MCF 10A (cell line): Measurements from ENCODE around the gene ATXN7L1. TPM values are rescaled to one million over a fixed set of nuclear protein-coding genes. Genes with fewer than 3 reads are reported as not detected.

Source experiments
- BruUV-seq: library from RNA; stranded (reverse); fragments of 400-500 nt; replicated peaks from 2 replicates; lab custom pipeline; 2021; lab: Mats Ljungman, UMichigan
- CTCF ChIA-PET: fragments of 300-600 bp; sonication (Branson Sonifier 250); formaldehyde crosslinking; extraction: SDS; loops from one replicate; lab custom pipeline; 2021; ENCODE audit warnings: antibody characterized with exemption, inconsistent platforms; lab: Yijun Ruan, JAX
- POLR2A ChIA-PET: fragments of 300-600, 350-650 bp; sonication (Branson Sonifier 250); formaldehyde crosslinking; extraction: SDS; loops from one replicate; lab custom pipeline; 2020; ENCODE audit warnings: antibody characterized with exemption, inconsistent platforms; lab: Yijun Ruan, JAX
- DNase-seq: peaks from one replicate; pipeline ENCODE4 v3.0.0-alpha.2; 2018; ENCODE audit not compliant: unreplicated experiment
- H3K27ac Mint-ChIP-seq: one replicate; pipeline ENCODE4 v1.8.0; 2022; ENCODE audit warnings: mild to moderate bottlenecking, low read depth, mixed read lengths; ENCODE audit not compliant: unreplicated experiment
- H3K27me3 Mint-ChIP-seq: one replicate; pipeline ENCODE4 v1.8.0; 2022; ENCODE audit warnings: mixed read lengths; ENCODE audit not compliant: insufficient read depth, unreplicated experiment
- H3K36me3 Mint-ChIP-seq: one replicate; pipeline ENCODE4 v1.8.0; 2022; ENCODE audit warnings: mild to moderate bottlenecking, moderate library complexity, mixed read lengths; ENCODE audit not compliant: insufficient read depth, unreplicated experiment
- H3K4me1 Mint-ChIP-seq: one replicate; pipeline ENCODE4 v1.8.0; 2022; ENCODE audit warnings: mixed read lengths; ENCODE audit not compliant: insufficient read depth, unreplicated experiment
- H3K4me3 Mint-ChIP-seq: one replicate; pipeline ENCODE4 v1.8.0; 2022; ENCODE audit warnings: mild to moderate bottlenecking, moderate library complexity, mixed read lengths; ENCODE audit not compliant: unreplicated experiment
- H3K9me3 Mint-ChIP-seq: one replicate; pipeline ENCODE4 v1.8.0; 2022; ENCODE audit warnings: mixed read lengths; ENCODE audit not compliant: unreplicated experiment
- intact Hi-C: fragments of 100-400 bp; cut with micrococcal nuclease; formaldehyde crosslinking; loops from 2 replicates; pipeline ENCODE4 v1.14.1; 2022
- total RNA-seq: library from RNA; stranded (reverse); gene quantifications from 2 replicates; pipeline ENCODE4 v1.2.3, GENCODE V29; 2022
- TF ChIP-seq, protein P1 (sequence below): fragments of 200-600 bp; IDR thresholded peaks from one replicate; pipeline ENCODE4 v1.8.0; 2022; ENCODE audit warnings: antibody characterized with exemption, mild to moderate bottlenecking; ENCODE audit not compliant: unreplicated experiment

The ATXN7L1 gene
- total RNA-seq, 1 experiment from 2014 or later, result 10.0 TPM

DNA sequence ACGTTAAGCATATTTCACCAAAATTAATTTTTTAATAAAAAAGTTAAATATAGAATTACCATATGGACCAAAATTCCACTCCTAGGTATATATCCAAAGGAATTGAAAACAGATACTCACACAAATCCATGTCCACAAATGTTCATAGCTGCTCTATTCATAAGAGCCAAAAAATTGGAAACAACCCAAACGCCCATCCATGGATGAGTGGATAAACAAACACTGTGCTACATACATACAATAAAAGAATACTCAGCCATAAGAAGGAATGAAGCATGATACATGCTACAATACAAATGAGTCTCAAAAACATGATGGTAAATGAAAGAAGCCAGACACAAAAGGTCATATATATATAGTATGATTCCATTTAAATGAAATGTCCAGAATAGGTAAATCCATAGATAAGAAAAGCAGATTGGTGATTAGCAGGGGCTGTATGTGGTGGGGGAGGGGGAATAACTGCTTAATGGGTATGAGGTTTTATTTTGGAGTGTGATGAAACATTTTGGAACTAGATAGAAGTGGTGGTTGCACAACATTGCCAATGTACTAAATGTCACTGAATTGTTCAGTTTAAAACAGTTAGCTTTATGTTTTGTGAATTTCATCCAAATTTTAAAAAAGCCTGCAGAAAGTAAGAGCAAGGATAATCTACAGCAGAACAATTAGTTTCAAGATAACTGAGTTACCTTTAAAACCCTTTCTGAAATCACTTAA is 193.9 kb downstream of the ATXN7L1 start:
- ChIA-PET POLR2A (no interaction called here), CTCF (no interaction called here)
- no peak for DNase-seq
- Mint-ChIP-seq H3K36me3 (no peaks in the 10 kb centered on the region), H3K27me3 (no peaks in the 10 kb centered on the region), H3K27ac (no peak overlapping the region), H3K9me3 (no peaks in the 10 kb centered on the region), H3K4me3 (no peak overlapping the region), H3K4me1 (peaks cover 9% of the 10 kb centered on the region)
- intact Hi-C loops, result no loop called here
- BruUV-seq, result no TSS peak
- TF ChIP-seq, protein P1, sequence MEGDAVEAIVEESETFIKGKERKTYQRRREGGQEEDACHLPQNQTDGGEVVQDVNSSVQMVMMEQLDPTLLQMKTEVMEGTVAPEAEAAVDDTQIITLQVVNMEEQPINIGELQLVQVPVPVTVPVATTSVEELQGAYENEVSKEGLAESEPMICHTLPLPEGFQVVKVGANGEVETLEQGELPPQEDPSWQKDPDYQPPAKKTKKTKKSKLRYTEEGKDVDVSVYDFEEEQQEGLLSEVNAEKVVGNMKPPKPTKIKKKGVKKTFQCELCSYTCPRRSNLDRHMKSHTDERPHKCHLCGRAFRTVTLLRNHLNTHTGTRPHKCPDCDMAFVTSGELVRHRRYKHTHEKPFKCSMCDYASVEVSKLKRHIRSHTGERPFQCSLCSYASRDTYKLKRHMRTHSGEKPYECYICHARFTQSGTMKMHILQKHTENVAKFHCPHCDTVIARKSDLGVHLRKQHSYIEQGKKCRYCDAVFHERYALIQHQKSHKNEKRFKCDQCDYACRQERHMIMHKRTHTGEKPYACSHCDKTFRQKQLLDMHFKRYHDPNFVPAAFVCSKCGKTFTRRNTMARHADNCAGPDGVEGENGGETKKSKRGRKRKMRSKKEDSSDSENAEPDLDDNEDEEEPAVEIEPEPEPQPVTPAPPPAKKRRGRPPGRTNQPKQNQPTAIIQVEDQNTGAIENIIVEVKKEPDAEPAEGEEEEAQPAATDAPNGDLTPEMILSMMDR, result no peak

DNA sequence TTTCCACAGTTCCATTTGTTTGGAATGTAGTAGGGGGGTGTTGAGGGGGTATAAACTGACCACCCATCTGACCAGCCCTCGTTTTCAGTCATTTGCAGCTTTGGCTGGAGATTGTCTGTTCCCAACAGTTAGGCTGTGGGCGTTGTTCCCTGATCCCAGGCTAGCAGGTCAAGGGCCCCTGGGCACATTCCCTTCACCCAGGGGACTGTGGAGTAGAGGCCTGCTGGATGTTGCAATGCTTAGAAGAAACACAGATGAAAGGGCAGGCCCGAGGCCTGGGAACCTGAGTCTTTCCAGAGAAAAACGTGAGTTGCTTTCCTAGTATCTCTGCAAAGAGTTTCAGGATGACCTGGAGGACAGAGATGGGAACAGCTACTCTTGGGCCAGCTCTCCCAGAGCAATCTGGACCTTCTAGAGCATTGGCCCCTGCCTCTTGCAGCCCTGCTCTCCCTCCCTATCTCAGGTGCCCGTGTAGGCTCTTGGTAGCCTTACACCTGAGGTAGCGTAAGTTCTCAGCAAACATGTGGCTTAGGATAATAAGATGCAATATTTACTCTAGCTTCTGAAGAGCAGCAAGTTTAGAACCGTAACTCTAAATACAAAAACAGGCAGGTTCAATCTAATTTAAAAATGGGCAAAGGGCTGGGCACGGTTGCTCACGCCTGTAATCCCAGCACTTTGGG is 195.8 kb downstream of the ATXN7L1 start:
- H3K4me3 Mint-ChIP-seq, result no peak overlapping the region

DNA sequence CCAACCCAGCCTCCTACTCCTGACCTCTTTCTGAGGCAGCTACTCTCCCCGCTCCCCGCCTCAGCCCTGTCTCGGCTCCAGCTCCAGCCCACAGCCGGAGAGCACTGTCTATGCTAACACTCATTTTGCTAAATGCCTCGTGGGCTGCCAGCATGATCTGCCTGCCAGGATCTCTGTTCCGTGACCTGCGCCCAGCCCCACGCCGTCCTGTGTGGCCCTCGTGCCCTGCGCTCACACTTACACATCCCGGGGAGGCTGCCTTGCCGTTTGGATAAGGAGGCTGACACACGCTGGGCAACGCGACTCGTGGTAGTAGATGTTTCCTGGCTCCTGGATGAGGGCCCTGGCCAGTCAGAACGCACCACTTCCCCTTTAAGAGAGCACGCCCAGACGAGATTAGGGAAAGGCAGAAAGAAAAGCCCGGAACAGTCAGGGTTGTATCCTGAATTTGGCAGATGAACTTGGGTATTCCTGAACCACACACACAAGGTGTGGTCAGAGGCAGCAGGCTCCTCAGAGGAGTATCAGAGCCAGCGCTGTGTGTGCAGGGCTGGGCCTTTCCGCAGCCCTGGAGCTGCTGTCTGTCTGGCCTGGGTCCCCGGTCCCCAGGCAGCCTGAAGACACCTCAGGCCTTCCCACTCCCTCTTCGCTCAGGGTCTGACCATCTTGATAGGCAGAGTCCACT is 197.4 kb downstream of the ATXN7L1 start:
- TF ChIP-seq, protein P1, result no peak
- POLR2A ChIA-PET, result no interaction called here
- Mint-ChIP-seq H3K27me3 (no peaks in the 10 kb centered on the region), H3K36me3 (no peaks in the 10 kb centered on the region), H3K9me3 (no peaks in the 10 kb centered on the region), H3K4me3 (no peak overlapping the region), H3K4me1 (peaks cover 9% of the 10 kb centered on the region), H3K27ac (no peak overlapping the region)
- CTCF ChIA-PET, result no interaction called here
- no peak for DNase-seq
- no TSS peak for BruUV-seq
- intact Hi-C loops, result no loop called here

More for the DNA sequence above, 195.8 kb downstream of the ATXN7L1 start:
- H3K36me3 Mint-ChIP-seq, result no peaks in the 10 kb centered on the region
- no peak overlapping the region for H3K27ac Mint-ChIP-seq
- no TSS peak for BruUV-seq
- peaks cover 9% of the 10 kb centered on the region for H3K4me1 Mint-ChIP-seq
- TF ChIP-seq, protein P1, result no peak
- ChIA-PET CTCF (interaction anchor here (1.0 kb wide), 1 partner anchor 28 kb away, joined by 3 read pairs; no protein-coding TSS in a partner anchor), POLR2A (no interaction called here)
- H3K27me3 Mint-ChIP-seq, result no peaks in the 10 kb centered on the region
- H3K9me3 Mint-ChIP-seq, result no peaks in the 10 kb centered on the region
- peak; percentile 35 for DNase-seq
- intact Hi-C loops, result no loop called here
